ENCODE data around the gene TRUB2.
A peak's percentile ranks its signal among the peaks of the same experiment; 100 is the strongest.
"Not testable (repeated sequence)": the region's sequence is repeated elsewhere in the genome, so short reads cannot be mapped to it uniquely, and the experiment has no call there.

The TRUB2 gene

DNA sequence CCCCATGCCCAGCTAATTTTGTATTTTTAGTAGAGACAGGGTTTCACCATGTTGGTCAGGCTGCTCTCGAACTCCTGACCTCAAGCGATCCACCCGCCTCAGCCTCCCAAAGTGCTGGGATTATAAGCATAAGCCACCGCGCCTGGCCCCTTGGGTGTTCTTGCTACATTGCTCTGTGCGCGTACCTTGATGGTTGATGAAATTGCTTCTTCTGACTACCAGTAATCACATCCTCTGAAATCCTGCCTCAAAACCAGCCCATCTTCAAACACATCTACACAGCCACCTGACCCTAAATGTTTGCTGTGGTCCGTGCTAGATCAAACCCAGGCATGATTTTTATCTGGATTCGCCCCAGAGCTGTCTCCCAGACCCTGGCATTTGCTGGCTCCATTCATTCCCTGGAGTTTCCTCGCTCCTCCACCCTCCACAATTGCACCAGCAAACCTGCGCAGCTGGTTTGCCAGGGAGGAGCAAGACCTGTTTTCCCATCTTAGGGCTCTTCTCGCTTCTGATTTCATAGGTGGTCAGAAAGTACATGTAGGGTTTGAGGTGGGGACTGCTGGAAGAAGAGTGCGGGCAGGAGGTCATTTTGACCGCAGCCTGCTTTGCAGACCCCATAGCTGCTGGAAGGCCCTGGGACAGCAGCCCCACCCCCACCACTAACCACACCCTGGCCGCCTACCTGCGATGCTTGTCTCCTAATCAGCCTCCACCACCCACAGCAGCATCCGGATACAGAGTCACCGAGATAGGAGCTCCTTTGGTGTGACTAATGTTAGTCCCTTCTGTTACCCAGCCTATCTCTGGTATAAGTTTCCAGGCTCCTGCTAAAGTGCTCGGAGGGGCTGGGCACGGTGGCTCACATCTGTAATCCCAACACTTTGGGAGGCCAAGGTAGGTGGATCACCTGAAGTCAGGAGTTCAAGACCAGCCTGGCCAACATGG is 23.4 kb downstream of the TRUB2 start:
- no peak for DNase-seq

DNA sequence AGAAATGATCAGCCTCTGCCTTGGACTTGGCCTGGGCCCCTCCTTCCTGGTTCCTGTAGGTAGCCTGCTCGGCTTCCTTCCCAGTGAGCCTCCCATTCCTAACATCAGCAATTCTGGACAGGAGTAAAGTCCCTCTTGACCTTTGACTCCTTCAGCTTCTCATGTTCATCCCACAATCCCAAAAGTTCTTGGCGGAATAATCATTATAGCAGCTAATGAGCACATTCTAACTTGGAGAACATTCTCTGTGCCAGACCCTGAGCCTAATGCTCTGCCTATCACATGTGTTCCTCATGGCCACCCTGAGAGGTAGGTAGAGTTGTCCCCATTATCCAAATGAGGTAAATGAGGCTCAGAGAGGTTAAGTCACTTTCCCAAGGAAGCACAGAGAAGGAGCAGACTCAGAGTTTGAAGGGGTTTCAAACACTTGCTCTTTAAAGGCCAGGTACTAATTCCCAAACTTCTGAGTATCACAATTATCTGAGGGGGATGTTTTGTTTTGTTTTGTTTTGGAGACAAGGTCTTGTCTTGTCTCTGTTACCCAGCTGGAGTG is 24.9 kb downstream of the TRUB2 start:
- no peak for DNase-seq

- no peak for DNase-seq
These were observed 25.7 kb downstream of the TRUB2 start for GRCh38 chr9:128296340-128297220.

GRCh38 chr9:128294142-128294541 is 28.1 kb downstream of the TRUB2 start:
- no peak for DNase-seq

DNA sequence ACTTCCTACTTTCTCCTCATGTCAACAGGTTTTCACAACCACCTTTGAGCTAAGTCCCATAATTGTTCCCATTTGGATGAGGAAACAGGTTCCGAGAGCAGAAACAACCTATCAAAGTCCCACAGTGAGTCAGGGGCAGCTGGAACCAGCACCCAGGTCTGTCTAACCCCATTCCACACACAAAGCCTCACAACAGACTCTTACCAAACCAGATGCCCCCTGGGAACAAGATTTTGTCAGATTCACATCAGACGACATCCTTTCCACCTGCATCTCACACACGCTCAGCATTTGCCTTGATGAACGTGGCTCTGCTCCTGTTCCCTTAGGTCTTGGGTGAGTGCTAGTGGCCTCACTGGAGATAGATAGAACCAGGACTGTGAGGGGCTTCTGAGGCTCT is 29.2 kb downstream of the TRUB2 start:
- DNase-seq: no peak

- no peak for DNase-seq
These were observed 30.2 kb downstream of the TRUB2 start for GRCh38 chr9:128292009-128292408.

DNA sequence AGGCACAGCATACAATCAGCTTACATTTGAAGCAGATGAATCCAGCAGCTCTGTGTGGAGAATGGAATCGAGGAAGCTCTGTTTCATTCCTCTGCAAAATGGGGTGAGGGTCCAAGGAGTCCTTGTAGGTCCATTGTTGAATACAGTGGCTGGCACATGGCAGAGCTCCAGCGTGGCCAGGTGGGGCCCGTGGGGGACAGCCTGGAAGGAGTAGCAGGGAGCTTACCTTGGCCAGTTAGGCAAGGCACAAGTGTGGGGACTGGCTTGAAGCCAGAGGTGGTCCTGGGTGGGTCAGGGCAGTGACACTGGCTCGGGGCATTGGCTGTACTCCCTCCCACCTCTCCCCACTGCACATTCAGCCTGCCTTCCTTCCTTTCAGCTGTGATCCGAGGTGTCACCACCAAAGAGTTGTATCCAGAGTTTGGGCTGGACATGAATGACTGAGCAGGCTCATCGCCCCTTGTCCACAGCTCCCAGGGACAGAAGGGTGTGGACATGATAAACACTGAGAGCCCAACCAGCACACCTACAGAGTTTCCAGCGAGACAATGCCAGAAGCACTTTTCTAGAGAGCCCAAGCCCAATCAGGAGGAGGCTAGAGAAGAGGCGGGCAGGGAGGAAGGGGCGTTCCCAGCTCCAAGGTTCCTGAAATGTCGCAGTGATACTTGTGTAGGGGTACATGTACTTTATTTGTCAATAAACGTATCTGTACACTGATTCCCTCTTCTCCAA is 33.8 kb downstream of the TRUB2 start:
- DNase-seq: no peak

GRCh38 chr9:128286440-128286839 is 35.8 kb downstream of the TRUB2 start:
- no peak for DNase-seq

DNA sequence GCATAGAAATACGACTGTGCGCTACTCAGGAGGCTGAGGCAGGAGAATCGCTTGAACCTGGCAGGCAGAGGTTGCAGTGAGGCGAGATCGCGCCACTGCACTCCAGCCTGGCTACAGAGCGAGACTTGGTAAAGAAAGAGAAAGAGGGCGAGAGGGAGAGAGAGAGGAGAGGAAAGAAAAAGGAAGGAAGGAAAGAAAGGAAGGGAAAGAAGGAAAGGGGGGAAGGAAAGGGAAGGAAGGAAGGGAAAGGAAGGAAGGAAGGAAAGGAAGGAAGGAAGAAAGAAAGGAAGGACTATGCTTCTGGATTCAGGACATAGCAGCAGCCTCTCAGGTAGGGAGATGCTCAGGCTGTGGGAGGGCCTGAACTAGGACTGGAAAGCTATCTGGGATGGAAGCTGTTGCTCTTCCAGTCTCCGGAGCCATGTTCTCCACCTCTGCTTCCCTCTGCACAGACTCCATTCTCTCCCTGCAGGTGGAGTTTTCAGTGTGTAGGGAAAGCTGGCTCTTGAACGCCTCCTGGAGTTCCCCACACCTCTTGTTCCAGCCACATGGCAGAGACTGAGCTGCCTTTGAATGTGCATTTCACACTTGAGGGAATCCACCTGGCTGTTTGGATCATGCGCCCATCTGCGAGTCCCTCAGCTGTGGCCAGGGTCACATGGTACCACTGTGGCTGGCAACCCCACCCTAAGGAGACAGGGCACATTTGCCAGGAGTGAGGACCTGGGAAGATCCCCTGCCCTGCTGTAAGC is 37.0 kb downstream of the TRUB2 start:
- DNase-seq: no peak

GRCh38 chr9:128282500-128282899 is 39.7 kb downstream of the TRUB2 start:
- DNase-seq: peak; percentile 61

DNA sequence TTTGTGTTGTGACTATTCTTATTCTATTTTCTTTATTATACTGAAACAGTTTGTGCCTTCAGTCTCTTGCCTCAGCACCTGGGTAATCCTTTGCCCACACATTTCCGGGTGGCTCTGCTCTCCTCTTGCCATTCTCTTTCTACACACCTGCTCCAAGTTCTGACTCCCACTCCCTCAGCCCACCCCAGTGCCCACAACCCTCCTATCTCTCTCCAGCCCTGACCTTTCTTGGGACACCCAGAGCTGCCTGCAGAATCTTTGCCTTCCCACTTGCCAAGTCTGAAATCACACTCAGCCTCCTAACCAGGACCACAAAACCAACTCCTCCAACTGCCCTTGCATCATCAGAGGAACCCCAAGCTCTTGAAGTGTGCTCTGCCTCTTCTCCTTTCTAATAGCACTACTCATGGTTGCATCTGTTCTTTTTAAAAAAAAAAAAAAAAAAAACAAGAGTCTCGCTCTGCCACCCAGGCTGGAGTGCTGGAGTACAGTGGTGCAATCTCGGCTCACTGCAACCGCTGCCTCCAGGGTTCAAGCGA is 42.1 kb downstream of the TRUB2 start:
- no peak for DNase-seq

DNA sequence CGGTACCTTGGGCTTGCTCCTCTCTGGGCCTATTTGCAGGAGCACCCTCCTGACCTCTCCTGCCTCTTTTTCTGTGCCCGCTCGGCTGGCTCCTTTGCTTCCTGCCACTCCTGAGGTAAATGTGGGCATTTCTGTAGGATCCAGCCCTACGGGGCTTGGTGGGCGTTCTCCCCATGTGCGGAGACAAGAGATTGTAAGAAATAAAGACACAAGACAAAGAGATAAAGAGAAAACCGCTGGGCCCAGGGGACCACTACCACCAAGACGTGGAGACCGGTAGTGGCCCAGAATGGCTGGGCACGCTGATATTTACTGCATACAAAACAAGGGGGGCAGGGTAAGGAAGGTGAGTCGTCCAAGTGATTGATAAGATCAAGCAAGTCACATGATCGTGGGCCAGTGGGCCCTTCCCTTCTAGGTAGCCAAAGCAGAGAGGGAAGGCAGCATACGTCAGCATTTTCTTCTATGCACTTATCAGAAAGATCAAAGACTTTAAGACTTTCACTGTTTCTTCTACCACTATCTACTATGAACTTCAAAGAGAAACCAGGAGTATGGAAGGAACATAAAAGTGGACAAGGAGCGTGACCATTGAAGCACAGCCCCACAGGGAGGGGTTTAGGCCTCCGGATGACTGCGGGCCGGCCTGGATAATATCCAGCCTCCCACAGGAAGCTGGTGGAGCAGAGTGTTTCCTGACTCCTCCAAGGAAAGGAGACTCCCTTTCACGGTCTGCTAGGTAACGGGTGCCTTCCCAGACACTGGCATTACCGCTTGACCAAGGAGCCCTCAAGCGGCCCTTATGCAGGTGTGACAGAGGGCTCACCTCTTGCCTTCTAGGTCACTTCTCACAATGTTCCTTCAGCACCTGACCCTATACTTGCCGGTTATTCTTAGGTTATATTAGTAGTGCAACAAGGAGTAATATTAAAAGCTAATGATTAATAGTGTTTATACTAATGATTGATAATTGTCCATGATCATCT is 42.9 kb downstream of the TRUB2 start:
- DNase-seq: not testable (repeated sequence)

GRCh38 chr9:128276574-128277270 is 45.5 kb downstream of the TRUB2 start:
- DNase-seq: peak; percentile 38

DNA sequence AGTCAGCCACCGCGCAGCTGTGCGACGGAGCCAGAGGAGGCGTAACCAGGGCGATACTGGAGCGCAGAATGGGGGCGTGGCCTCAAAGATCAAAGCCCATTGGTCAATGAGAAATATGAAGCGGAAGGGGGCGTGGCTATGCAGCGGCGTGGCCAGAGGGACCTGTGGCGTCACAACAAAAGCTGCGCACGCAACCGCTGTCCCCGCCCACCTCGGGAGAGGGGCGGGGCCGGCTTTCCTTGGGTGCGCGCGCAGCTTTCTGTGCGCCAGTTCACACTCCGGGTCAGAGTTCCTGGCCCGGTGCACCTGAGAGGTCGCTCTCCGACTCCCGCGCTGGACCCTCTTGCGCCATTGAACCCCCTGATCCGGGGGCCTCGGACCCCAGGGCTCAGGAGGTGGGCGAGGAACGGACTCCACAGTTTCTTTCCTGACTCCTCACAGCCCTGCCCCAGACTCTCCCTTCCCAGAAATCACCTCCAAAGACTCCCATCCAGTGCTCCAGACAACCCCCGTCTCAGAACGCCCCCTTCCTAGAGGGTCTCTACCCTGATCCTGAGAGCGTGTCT is 46.2 kb downstream of the TRUB2 start, which contains the start of gene SWI5:
Gene SWI5 (plus strand): TSS at position 269 of the 566 bp plus-strand sequence.
- peak; percentile 98 for DNase-seq

- peak; percentile 68 for DNase-seq
These were observed 46.8 kb downstream of the TRUB2 start, which contains the start of gene GOLGA2 for GRCh38 chr9:128275198-128276007. Gene GOLGA2 (minus strand): TSS chr9:128276007. CDS start chr9:128275976, 31 bp downstream.

GRCh38 chr9:128274245-128274644 is 48.0 kb downstream of the TRUB2 start:
- DNase-seq: no peak

GRCh38 chr9:128271512-128271911 is 50.7 kb downstream of the TRUB2 start:
- DNase-seq: no peak

DNA sequence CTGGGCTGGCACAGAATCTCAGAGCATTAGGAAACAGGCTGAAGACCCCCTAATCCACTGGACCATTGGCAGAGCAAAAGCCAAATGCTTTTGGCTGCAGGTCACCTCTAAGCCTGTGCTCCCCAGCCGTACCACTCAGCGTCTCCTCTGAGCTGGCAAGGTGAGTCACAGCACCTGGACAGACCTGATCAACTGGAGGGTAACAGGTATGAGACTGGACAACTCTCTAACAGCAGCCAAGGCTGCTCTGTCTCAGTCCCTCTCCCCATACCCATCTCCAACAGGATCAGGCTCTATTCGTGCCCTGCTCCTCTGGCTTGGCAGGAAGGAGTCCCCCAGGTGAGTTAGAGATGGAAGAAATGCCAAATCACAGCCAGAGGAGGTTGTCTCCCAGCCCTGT is 51.1 kb downstream of the TRUB2 start:
- no peak for DNase-seq
